NT2/D1 (cell line): ENCODE results near the gene MYO5C.

ENCODE experiments used
- YY1 ChIP-seq: IDR thresholded peaks from 2 replicates; pipeline ENCODE4 v1.6.1; 2011; ENCODE audit not compliant: insufficient read length, insufficient read depth
- ZNF274 ChIP-seq: IDR thresholded peaks from 2 replicates; pipeline ENCODE4 v1.6.1; 2011; ENCODE audit warnings: mild to moderate bottlenecking, low read depth, low read length

- no peak for TF ChIP-seq YY1
- no peak for TF ChIP-seq ZNF274
Measured at GRCh38 chr15:52151353-52151752, 144.3 kb downstream of the MYO5C start.
